HCT116 (cell line): ENCODE measurements around the gene PIEZO2. TPM values are rescaled to one million over a fixed set of nuclear protein-coding genes. Genes with fewer than 3 reads are reported as not detected.

Experiments used
- ATAC-seq: fragments of 200-7000 bp; cut with Tn5 transposase; 2 replicates; pipeline ENCODE4 v1.9.1; 2020; ENCODE audit warnings: mild to moderate bottlenecking, moderate library complexity
- BruUV-seq: library from RNA; stranded (reverse); fragments of 400-500 nt; replicated peaks from 2 replicates; lab custom pipeline; 2021; lab: Mats Ljungman, UMichigan
- CTCF ChIA-PET: fragments of 300-600 bp; sonication (Branson Sonifier 250); formaldehyde crosslinking; loops from one replicate; lab custom pipeline; 2021; ENCODE audit warnings: antibody characterized with exemption; lab: Charles Lee
- POLR2A ChIA-PET: fragments of 300-600, 350-600 bp; sonication (Branson Sonifier 250); formaldehyde crosslinking; loops from one replicate; lab custom pipeline; 2021; ENCODE audit warnings: antibody characterized with exemption; lab: Charles Lee
- RAD21 ChIA-PET, 2 experiments: fragments of 300-600 bp; sonication (Branson Sonifier 250); formaldehyde crosslinking; loops; one replicate each; lab custom pipeline; 2023; ENCODE audit warnings: low total read pairs in 2 of 2; ENCODE audit not compliant: uncharacterized antibody in 2 of 2, unreplicated experiment in 2 of 2, low non-redundant PET in 1 of 2; lab: Charles Lee
- DNase-seq: peaks from one replicate; pipeline ENCODE4 v3.0.0-alpha.2; 2010; ENCODE audit warnings: low read depth, low spot score
- H2AFZ ChIP-seq: fragments of 200-600 bp; shearing (Covaris generic), sonication (generic); 2 replicates; pipeline ENCODE4 v1.6.1; 2017; ENCODE audit warnings: low read depth, mixed run types, mixed read lengths, antibody characterized with exemption, low read length; ENCODE audit not compliant: poor library complexity, severe bottlenecking
- H3K27ac ChIP-seq: 2 replicates; pipeline ENCODE4 v1.5.1; 2012; ENCODE audit warnings: low read depth, low read length
- H3K27me3 ChIP-seq: fragments of 200-600 bp; sonication (generic); 2 replicates; pipeline ENCODE4 v1.6.1; 2016; ENCODE audit warnings: mixed run types, low read length, mixed read lengths; ENCODE audit not compliant: insufficient read depth
- H3K36me3 ChIP-seq, 2 experiments: fragments of 200-500 bp in 1 of 2; fragments of 200-600 bp in 1 of 2; sonication (Bioruptor generic) in 1 of 2; sonication (generic) in 1 of 2; 2 replicates each; pipeline versions ENCODE4 v1.5.1 to v1.6.1; 2014 to 2016; ENCODE audit warnings: low read length in 2 of 2, inconsistent platforms in 1 of 2, mixed read lengths in 1 of 2, mixed run types in 1 of 2; ENCODE audit not compliant: insufficient read depth in 2 of 2, control insufficient read depth in 1 of 2
- H3K4me1 ChIP-seq, 2 experiments: fragments of 200-600 bp in 1 of 2; sonication (generic) in 1 of 2; 2 replicates each; pipeline versions ENCODE4 v1.5.1 to v1.6.1; 2012 to 2017; ENCODE audit warnings: low read length in 2 of 2, inconsistent platforms in 1 of 2, mild to moderate bottlenecking in 1 of 2, mixed read lengths in 1 of 2, mixed run types in 1 of 2, moderate library complexity in 1 of 2; ENCODE audit not compliant: insufficient read depth in 2 of 2, control insufficient read depth in 1 of 2
- H3K4me2 ChIP-seq: fragments of 200-600 bp; sonication (generic); 2 replicates; pipeline ENCODE4 v1.6.1; 2017; ENCODE audit warnings: mixed run types, low read length, mixed read lengths
- H3K4me3 ChIP-seq, 2 experiments: fragments of 200-600 bp in 1 of 2; sonication (generic) in 1 of 2; replicated peaks in 1 of 2; 2 replicates each; pipeline ENCODE4 v1.5.1; 2011 to 2016; ENCODE audit warnings: low read length in 2 of 2, control low read depth in 1 of 2, low read depth in 1 of 2, mild to moderate bottlenecking in 1 of 2, mixed read lengths in 1 of 2, mixed run types in 1 of 2
- H3K79me2 ChIP-seq: fragments of 200-600 bp; sonication (generic); 2 replicates; pipeline ENCODE4 v1.6.1; 2017; ENCODE audit warnings: mild to moderate bottlenecking, mixed run types, low read length, moderate library complexity, mixed read lengths; ENCODE audit not compliant: insufficient read depth
- H3K9ac ChIP-seq: fragments of 200-600 bp; sonication (generic); 2 replicates; pipeline ENCODE4 v1.6.1; 2016; ENCODE audit warnings: low read length, mixed read lengths
- H3K9me2 ChIP-seq: fragments of 200-600 bp; sonication (generic), shearing (Covaris generic); 2 replicates; pipeline ENCODE4 v1.6.1; 2017; ENCODE audit warnings: mixed run types, mild to moderate bottlenecking, moderate library complexity; ENCODE audit not compliant: insufficient read depth
- H3K9me3 ChIP-seq, 2 experiments: fragments of 200-500 bp in 1 of 2; fragments of 200-600 bp in 1 of 2; sonication (Bioruptor generic) in 1 of 2; sonication (generic) in 1 of 2; 2 replicates each; pipeline ENCODE4 v1.6.1; 2014 to 2017; ENCODE audit warnings: low read length in 2 of 2, mixed read lengths in 2 of 2, inconsistent platforms in 1 of 2, low read depth in 1 of 2, mild to moderate bottlenecking in 1 of 2, mixed run types in 1 of 2, moderate library complexity in 1 of 2; ENCODE audit not compliant: control insufficient read depth in 1 of 2, insufficient read depth in 1 of 2
- H4K20me1 ChIP-seq: fragments of 200-600 bp; sonication (generic), shearing (Covaris generic); 2 replicates; pipeline ENCODE4 v1.6.1; 2017; ENCODE audit warnings: mixed run types, mild to moderate bottlenecking, moderate library complexity; ENCODE audit not compliant: insufficient read depth
- ATF3 ChIP-seq: IDR thresholded peaks from 2 replicates; pipeline ENCODE4 v1.6.1; 2012
- CBX3 ChIP-seq: IDR thresholded peaks from 2 replicates; pipeline ENCODE4 v1.6.1; 2012; ENCODE audit warnings: low read depth
- CEBPB ChIP-seq: IDR thresholded peaks from 2 replicates; pipeline ENCODE4 v1.6.1; 2012; ENCODE audit warnings: low read depth
- CTCF ChIP-seq, 3 experiments: fragments of 200-600 bp in 1 of 3; sonication (generic) in 1 of 3; IDR thresholded peaks in 2 of 3; conservative IDR thresholded peaks in 1 of 3; 2 replicates each; pipeline ENCODE4 v1.5.1; 2012 to 2017; ENCODE audit warnings: low read depth in 2 of 3, low read length in 2 of 3, antibody characterized with exemption in 1 of 3, borderline replicate concordance in 1 of 3, control low read depth in 1 of 3, mild to moderate bottlenecking in 1 of 3, mixed read lengths in 1 of 3, mixed run types in 1 of 3, moderate library complexity in 1 of 3; ENCODE audit not compliant: insufficient read depth in 1 of 3
- EGR1 ChIP-seq: IDR thresholded peaks from 2 replicates; pipeline ENCODE4 v1.6.1; 2012; ENCODE audit warnings: low read depth
- ELF1 ChIP-seq: IDR thresholded peaks from 2 replicates; pipeline ENCODE4 v1.6.1; 2012; ENCODE audit warnings: low read depth, borderline replicate concordance
- EZH2 ChIP-seq: fragments of 200-600 bp; sonication (generic); IDR thresholded peaks from 2 replicates; pipeline ENCODE4 v1.6.1; 2017; ENCODE audit warnings: antibody characterized with exemption, mixed run types
- JUND ChIP-seq: IDR thresholded peaks from 2 replicates; pipeline ENCODE4 v1.6.1; 2012
- REST ChIP-seq: IDR thresholded peaks from 2 replicates; pipeline ENCODE4 v1.6.1; 2012; ENCODE audit warnings: low read depth
- SIN3A ChIP-seq: IDR thresholded peaks from 2 replicates; pipeline ENCODE4 v1.6.1; 2012; ENCODE audit warnings: low read depth
- SRF ChIP-seq: IDR thresholded peaks from 2 replicates; pipeline ENCODE4 v1.6.1; 2012; ENCODE audit warnings: low read depth
- TCF7L2 ChIP-seq: IDR thresholded peaks from 2 replicates; pipeline ENCODE4 v1.7.0; 2011; ENCODE audit warnings: borderline replicate concordance, inconsistent platforms; ENCODE audit not compliant: insufficient read depth, insufficient read length; ENCODE audit errors: extremely low read depth
- YY1 ChIP-seq: IDR thresholded peaks from 2 replicates; pipeline ENCODE4 v1.6.1; 2011; ENCODE audit warnings: low read length, low read depth, moderate library complexity, mild to moderate bottlenecking; ENCODE audit not compliant: insufficient replicate concordance; ENCODE audit errors: extremely low read depth
- ZNF274 ChIP-seq: fragments of 200-500 bp; sonication (Bioruptor generic); IDR thresholded peaks from 2 replicates; pipeline ENCODE4 v1.6.1; 2014; ENCODE audit warnings: mild to moderate bottlenecking, low read depth, low read length, inconsistent platforms
- intact Hi-C: fragments of 100-400 bp; cut with micrococcal nuclease; formaldehyde crosslinking; loops from 2 replicates; pipeline ENCODE4 v1.10.0; 2022
- total RNA-seq: library from RNA; stranded (reverse); gene quantifications from one replicate; pipeline ENCODE4 v1.2.1, GENCODE V29; 2021; ENCODE audit not compliant: unreplicated experiment

The PIEZO2 gene
- total RNA-seq, 1 experiment from 2014 or later = 0.34 TPM

GRCh38 chr18:10893761-10894160 lies 255.6 kb downstream of the PIEZO2 start:
- TF ChIP-seq ATF3 (no peak), SRF (no peak), CTCF (IDR thresholded peaks at IDR 0.05 in 2 of 3, conservative IDR thresholded peaks at IDR 0.05 in 1 of 3; ENCODE audit: borderline replicate concordance in 1 of 3, insufficient read depth in 1 of 3, low read depth in 2 of 3, low read length in 2 of 3) (no peak), REST (no peak), TCF7L2 (no peak), ELF1 (no peak), CBX3 (no peak), YY1 (no peak), ZNF274 (no peak), EZH2 (no peak), JUND (no peak), CEBPB (no peak), EGR1 (no peak), SIN3A (no peak)
- Histone ChIP-seq H3K36me3 (no peaks in the 10 kb centered on the region), H3K27me3 (peaks cover 6% of the 10 kb centered on the region; the same call in 1 of the 2 replicates), H3K79me2 (no peaks in the 10 kb centered on the region), H3K9me3 (no peaks in the 10 kb centered on the region), H2AFZ (no peak overlapping the region), H3K4me1 (no peaks in the 10 kb centered on the region), H3K9me2 (no peaks in the 10 kb centered on the region), H3K4me3 (no peak overlapping the region), H4K20me1 (no peaks in the 10 kb centered on the region), H3K4me2 (no peak overlapping the region), H3K27ac (no peak overlapping the region), H3K9ac (no peak overlapping the region)
- intact Hi-C loops = no loop called here
- POLR2A ChIA-PET = no interaction called here
- RAD21 ChIA-PET = no interaction called here
- CTCF ChIA-PET = no interaction called here
- ATAC-seq (no peak), DNase-seq (no peak)
- BruUV-seq = no TSS peak
